ENCODE measurements around the gene FAM229A. TPM values are rescaled to one million over a fixed set of nuclear protein-coding genes. Genes with fewer than 3 reads are reported as not detected.
A peak's percentile ranks its signal among the peaks of the same experiment; 100 is the strongest.

Gene FAM229A
- total RNA-seq, 1 experiment from 2014 or later, result 13.4 TPM

DNA sequence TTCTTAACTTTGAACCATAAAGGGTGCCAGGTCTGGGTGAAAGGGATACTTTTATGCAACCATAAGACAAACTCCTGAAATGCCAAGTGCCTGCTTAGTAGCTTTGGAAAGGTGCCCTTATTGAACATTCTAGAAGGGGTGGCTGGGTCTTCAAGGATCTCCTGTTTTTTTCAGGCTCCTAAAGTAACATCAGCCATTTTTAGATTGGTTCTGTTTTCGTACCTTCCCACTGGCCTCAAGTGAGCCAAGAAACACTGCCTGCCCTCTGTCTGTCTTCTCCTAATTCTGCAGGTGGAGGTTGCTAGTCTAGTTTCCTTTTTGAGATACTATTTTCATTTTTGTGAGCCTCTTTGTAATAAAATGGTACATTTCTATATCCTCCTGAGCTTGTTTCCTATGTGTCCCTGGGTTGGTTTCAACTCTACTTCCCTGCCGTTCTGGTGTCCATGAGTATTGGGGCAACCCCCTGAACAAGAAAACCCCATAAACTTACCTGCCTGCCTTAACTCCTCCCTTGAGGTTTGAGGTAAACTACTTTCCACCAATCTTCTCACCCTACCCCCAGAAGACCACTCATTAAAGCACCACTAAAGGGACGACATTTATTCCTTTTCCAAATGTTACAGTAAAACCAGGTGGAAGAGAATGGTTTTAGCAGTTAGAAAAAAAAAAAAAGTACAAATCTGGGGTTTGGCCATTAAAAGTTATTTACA lies 28.9 kb downstream of the FAM229A start:
- TF ChIP-seq, protein P1, sequence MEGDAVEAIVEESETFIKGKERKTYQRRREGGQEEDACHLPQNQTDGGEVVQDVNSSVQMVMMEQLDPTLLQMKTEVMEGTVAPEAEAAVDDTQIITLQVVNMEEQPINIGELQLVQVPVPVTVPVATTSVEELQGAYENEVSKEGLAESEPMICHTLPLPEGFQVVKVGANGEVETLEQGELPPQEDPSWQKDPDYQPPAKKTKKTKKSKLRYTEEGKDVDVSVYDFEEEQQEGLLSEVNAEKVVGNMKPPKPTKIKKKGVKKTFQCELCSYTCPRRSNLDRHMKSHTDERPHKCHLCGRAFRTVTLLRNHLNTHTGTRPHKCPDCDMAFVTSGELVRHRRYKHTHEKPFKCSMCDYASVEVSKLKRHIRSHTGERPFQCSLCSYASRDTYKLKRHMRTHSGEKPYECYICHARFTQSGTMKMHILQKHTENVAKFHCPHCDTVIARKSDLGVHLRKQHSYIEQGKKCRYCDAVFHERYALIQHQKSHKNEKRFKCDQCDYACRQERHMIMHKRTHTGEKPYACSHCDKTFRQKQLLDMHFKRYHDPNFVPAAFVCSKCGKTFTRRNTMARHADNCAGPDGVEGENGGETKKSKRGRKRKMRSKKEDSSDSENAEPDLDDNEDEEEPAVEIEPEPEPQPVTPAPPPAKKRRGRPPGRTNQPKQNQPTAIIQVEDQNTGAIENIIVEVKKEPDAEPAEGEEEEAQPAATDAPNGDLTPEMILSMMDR (IDR thresholded peaks at IDR 0.05; ENCODE audit: unreplicated experiment), result no peak
- no peak overlapping the region for H3K4me3 Mint-ChIP-seq (ENCODE audit: unreplicated experiment)
- POLR2A ChIA-PET, result interaction anchor here (1.4 kb wide), 1 partner anchor 67 kb away, joined by 3 read pairs; no protein-coding TSS in a partner anchor

DNA sequence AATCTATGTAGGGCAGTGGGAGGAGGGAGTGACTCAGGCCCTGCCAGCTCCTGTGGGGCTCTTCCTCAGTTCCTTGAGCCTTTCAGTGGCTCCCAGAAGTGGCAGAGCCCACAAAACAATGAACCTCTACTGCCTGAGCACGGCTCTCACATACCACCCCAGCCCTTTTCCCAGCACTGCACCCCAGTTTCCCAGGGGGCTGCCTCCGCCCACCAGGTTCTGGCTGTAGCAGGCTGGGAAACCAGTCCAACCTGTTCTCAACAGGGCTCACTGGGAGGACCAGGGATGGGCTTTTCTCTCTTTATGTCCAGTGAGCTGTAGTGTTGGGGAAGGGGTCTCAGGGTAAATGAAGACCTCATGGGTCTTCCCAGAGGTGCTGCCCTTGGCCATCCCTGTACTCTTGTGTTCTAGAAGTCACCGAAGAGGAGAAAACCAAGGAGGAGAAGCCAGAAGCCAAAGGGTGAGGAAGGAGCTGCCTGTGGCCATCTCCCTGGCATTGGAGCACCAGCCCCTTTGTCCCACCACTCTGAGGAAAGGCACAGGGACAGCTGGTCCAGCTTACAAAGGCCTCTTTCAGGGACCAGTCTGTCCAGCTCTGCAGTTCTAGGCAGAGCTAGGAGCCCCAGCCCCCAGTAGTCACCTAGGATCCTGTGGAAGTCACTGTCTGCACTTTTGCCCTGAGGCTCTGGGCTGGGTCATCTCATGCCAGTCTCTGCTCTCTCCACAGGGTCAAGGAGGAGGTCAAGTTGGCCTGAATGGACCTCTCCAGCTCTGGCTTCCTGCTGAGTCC lies 29.8 kb downstream of the FAM229A start:
- DNase-seq (ENCODE audit: unreplicated experiment), result no peak
- POLR2A ChIA-PET, result interaction anchor here (0.6 to 1.4 kb wide), 2 partner anchors 68 to 117 kb away, joined by 3 read pairs; no protein-coding TSS in a partner anchor
- CTCF ChIA-PET, result interaction anchor here (1.2 kb wide), 1 partner anchor 117 kb away, joined by 5 read pairs; no protein-coding TSS in a partner anchor
- Mint-ChIP-seq H3K27me3 (ENCODE audit: insufficient read depth, unreplicated experiment) (no peaks in the 10 kb centered on the region), H3K4me1 (ENCODE audit: insufficient read depth, unreplicated experiment) (no peaks in the 10 kb centered on the region), H3K9me3 (ENCODE audit: unreplicated experiment) (no peaks in the 10 kb centered on the region), H3K36me3 (ENCODE audit: insufficient read depth, unreplicated experiment) (peaks cover 33% of the 10 kb centered on the region), H3K4me3 (ENCODE audit: unreplicated experiment) (no peak overlapping the region), H3K27ac (ENCODE audit: low read depth, unreplicated experiment) (no peak overlapping the region)
- intact Hi-C loops (cut with micrococcal nuclease), result no loop called here
- TF ChIP-seq, protein P1 (IDR thresholded peaks at IDR 0.05; ENCODE audit: unreplicated experiment), result no peak
- BruUV-seq (replicated peaks), result no TSS peak

More for the DNA sequence above, 28.9 kb downstream of the FAM229A start:
- Mint-ChIP-seq H3K4me1 (ENCODE audit: insufficient read depth, unreplicated experiment) (no peaks in the 10 kb centered on the region), H3K27ac (ENCODE audit: low read depth, unreplicated experiment) (no peak overlapping the region), H3K27me3 (ENCODE audit: insufficient read depth, unreplicated experiment) (no peaks in the 10 kb centered on the region), H3K9me3 (ENCODE audit: unreplicated experiment) (no peaks in the 10 kb centered on the region), H3K36me3 (ENCODE audit: insufficient read depth, unreplicated experiment) (peaks cover 24% of the 10 kb centered on the region)
- intact Hi-C loops (cut with micrococcal nuclease), result no loop called here
- no peak for DNase-seq (ENCODE audit: unreplicated experiment)
- CTCF ChIA-PET, result interaction anchor here (1.2 kb wide), 1 partner anchor 117 kb away, joined by 5 read pairs; no protein-coding TSS in a partner anchor
- BruUV-seq (replicated peaks), result TSS peak; percentile 83

DNA sequence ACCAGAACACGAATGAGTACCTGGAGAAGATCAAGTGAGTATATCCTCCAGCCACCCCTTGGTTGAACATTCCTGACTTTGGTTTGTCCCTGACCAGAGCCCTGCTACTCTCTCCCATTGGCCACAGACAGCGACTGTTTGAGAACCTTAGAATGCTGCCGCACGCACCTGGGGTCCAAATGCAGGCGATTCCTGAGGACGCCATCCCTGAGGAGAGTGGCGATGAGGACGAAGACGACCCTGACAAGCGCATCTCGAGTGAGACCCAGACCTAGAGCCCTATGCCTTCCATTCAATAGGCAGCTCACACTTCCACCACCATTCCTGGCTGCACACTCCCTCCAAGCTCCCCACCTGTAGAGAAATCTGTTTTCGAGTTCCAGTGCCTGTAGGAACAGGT lies 30.7 kb downstream of the FAM229A start:
- Mint-ChIP-seq H3K27me3 (ENCODE audit: insufficient read depth, unreplicated experiment) (no peaks in the 10 kb centered on the region), H3K27ac (ENCODE audit: low read depth, unreplicated experiment) (no peak overlapping the region), H3K4me1 (ENCODE audit: insufficient read depth, unreplicated experiment) (no peaks in the 10 kb centered on the region), H3K9me3 (ENCODE audit: unreplicated experiment) (no peaks in the 10 kb centered on the region), H3K4me3 (ENCODE audit: unreplicated experiment) (no peak overlapping the region), H3K36me3 (ENCODE audit: insufficient read depth, unreplicated experiment) (peaks cover 42% of the 10 kb centered on the region)
- TF ChIP-seq, protein P1 (IDR thresholded peaks at IDR 0.05; ENCODE audit: unreplicated experiment), result no peak
- no TSS peak for BruUV-seq (replicated peaks)
- CTCF ChIA-PET, result no interaction called here
- intact Hi-C loops (cut with micrococcal nuclease), result no loop called here
- POLR2A ChIA-PET, result no interaction called here
- DNase-seq (ENCODE audit: unreplicated experiment), result no peak

DNA sequence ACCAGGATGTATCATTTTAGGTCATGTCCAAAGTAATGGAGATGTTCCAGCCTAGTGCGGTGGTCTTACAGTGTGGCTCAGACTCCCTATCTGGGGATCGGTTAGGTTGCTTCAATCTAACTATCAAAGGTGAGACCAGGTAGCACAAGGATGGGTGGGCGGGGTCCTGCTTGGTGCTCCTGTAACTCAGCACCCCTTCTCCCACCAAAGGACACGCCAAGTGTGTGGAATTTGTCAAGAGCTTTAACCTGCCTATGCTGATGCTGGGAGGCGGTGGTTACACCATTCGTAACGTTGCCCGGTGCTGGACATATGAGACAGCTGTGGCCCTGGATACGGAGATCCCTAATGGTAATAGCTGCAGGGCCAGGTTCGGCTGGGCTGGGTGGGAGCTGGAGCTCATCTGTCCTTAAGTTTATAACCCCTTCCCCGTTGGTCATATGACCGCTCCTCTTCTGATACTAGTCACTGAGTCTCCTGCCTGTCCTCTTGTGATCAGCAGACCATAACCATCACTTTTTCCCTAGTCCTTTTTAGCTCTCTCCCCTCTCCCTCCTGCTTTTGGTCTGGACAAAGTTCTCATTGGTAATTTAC lies 31.6 kb downstream of the FAM229A start:
- intact Hi-C loops (cut with micrococcal nuclease), result no loop called here
- POLR2A ChIA-PET, result no interaction called here
- Mint-ChIP-seq H3K36me3 (ENCODE audit: insufficient read depth, unreplicated experiment) (peaks cover 42% of the 10 kb centered on the region), H3K27me3 (ENCODE audit: insufficient read depth, unreplicated experiment) (no peaks in the 10 kb centered on the region), H3K9me3 (ENCODE audit: unreplicated experiment) (no peaks in the 10 kb centered on the region), H3K4me1 (ENCODE audit: insufficient read depth, unreplicated experiment) (no peaks in the 10 kb centered on the region), H3K4me3 (ENCODE audit: unreplicated experiment) (no peak overlapping the region), H3K27ac (ENCODE audit: low read depth, unreplicated experiment) (no peak overlapping the region)
- CTCF ChIA-PET, result interaction anchor here (0.6 kb wide), 1 partner anchor 21 kb away, joined by 3 read pairs; no protein-coding TSS in a partner anchor
- no peak for DNase-seq (ENCODE audit: unreplicated experiment)
- TF ChIP-seq, protein P1 (IDR thresholded peaks at IDR 0.05; ENCODE audit: unreplicated experiment), result no peak
- no TSS peak for BruUV-seq (replicated peaks)

Measured in MCF 10A (cell line).